ENCODE results near the gene TMEM150A.

DNA sequence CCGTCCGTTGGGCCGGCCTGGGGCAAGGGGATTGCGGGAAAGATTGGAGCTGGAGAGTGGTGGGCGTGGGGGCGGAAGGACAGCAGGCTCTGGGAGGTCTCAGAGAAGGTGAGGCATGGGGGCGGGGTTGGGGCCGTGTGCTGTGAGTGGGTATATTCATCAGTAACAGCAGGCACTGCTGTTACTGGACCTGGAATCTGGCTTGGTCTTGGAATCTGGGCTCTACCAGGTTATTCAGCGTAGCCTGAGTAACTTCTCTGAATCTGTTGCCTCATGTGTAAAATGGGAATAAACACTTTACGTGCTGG is 6.5 kb downstream of the TMEM150A start:
- no peak for TF ChIP-seq POLR2A (IDR thresholded peaks at IDR 0.05)
- TF ChIP-seq, protein P1, sequence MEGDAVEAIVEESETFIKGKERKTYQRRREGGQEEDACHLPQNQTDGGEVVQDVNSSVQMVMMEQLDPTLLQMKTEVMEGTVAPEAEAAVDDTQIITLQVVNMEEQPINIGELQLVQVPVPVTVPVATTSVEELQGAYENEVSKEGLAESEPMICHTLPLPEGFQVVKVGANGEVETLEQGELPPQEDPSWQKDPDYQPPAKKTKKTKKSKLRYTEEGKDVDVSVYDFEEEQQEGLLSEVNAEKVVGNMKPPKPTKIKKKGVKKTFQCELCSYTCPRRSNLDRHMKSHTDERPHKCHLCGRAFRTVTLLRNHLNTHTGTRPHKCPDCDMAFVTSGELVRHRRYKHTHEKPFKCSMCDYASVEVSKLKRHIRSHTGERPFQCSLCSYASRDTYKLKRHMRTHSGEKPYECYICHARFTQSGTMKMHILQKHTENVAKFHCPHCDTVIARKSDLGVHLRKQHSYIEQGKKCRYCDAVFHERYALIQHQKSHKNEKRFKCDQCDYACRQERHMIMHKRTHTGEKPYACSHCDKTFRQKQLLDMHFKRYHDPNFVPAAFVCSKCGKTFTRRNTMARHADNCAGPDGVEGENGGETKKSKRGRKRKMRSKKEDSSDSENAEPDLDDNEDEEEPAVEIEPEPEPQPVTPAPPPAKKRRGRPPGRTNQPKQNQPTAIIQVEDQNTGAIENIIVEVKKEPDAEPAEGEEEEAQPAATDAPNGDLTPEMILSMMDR (IDR thresholded peaks at IDR 0.05) = no peak
